DMS114 treated with DMSO at 0.1 percent for 48 hours (cell line): Measurements from ENCODE around the gene GLT1D1.

ENCODE experiments used
- DNase-seq: peaks from one replicate; lab custom pipeline; 2025; ENCODE audit not compliant: unreplicated experiment; lab: John Stamatoyannopoulos, UW

Gene GLT1D1

DNA sequence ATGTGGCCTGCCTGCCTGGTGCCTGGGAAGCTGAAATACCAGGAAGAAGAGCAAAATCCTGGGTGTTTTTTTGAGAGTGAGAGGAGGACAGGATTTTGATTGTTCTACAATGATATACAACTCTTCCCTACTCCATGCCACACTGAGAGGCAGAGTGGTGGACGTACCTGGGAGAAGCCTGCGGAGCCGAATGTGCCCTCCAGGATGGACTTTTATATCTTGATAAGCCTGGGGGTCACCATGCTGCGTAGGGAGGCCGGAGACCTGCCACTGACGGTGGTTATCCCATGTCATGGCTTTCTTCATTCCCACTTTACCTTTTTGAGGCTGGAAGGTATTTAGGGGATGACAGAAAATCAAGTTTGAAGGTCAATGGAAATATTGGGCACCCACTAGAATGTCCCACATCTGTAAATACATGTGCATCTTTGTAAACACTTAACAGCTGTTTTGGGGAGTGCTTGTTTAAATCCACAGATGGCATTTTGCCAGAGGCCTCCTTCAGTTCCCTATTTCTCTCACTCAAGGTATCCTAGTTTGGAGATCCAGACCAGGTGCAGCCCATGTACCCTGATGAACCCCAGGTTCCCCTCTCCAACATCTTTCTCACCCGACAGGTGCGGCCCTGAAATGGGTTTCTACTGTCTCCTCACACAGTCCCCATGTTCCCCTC, 1.1 kb upstream of the GLT1D1 start:
- no peak for DNase-seq

GRCh38 chr12:128853600-128854197, 421 bp downstream of the GLT1D1 start:
- DNase-seq: no peak

DNA sequence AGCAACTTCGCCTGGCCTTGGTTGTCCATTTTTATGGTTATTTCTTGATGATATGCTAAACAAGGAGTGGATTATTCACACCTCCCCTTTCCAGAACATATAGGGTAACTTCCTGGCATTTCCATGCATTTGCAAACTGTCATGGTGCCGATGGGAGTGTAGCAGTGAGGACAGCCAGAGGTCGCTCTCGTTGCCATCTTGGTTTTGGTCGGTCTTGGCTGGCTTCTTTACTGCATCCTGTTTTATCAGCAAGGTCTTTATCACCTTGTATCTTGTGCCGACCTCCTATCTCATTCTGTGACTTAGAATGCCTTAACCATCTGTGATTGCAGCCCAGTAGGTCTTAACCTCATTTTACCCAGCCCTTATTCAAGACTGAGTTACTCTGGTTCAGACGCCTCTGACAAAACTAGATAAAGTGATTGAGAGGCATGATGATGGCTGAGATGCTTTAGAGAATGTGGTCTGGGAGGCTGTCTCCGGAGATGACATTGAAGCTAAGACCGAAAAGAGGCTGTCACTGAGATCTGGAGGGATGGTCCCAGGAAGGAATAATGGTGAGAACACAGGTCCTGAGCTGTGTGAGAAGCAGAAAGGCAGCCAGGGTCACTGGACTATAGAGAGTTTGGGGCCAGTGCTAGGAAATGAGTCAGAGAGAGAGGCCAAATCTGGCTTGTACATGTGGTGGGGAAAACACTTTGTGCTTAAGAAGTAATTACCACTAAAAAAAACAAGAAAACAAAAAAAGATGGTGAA, 2.9 kb downstream of the GLT1D1 start:
- no peak for DNase-seq

DNA sequence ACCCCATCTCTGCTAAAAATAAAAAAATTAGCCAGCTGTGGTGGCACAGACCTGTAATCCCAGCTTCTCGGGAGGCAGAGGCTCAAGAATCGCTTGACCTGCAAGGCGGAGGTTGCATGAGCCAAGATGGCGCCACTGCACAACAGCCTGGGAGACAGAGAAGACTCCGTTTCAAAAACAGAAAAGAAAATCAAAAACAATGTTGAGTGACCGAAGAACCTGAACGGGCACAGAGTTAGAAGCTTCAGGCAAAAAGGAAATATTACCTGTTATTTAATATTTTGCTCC, 3.5 kb downstream of the GLT1D1 start:
- DNase-seq: no peak

GRCh38 chr12:128857133-128857763, 4.0 kb downstream of the GLT1D1 start:
- DNase-seq: no peak

DNA sequence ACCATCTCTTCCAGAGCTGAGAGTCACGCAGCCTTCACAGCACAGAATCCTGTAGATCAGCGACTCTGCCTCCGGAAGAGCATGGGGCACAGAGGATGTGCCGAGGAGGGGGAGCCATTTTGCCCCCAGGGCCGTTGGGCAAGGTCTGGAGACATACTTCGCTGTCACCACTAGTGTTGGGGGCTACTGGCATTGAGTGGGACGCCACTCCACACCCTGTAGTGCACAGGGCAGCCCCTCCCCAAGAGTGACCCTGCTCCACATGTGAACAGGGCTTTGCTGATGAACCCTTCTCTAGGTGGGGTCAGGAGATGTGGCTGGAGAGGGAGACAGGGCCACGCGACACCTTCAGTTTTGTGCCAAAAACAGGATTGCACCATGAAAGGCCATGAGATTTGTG, 6.0 kb downstream of the GLT1D1 start:
- no peak for DNase-seq

DNA sequence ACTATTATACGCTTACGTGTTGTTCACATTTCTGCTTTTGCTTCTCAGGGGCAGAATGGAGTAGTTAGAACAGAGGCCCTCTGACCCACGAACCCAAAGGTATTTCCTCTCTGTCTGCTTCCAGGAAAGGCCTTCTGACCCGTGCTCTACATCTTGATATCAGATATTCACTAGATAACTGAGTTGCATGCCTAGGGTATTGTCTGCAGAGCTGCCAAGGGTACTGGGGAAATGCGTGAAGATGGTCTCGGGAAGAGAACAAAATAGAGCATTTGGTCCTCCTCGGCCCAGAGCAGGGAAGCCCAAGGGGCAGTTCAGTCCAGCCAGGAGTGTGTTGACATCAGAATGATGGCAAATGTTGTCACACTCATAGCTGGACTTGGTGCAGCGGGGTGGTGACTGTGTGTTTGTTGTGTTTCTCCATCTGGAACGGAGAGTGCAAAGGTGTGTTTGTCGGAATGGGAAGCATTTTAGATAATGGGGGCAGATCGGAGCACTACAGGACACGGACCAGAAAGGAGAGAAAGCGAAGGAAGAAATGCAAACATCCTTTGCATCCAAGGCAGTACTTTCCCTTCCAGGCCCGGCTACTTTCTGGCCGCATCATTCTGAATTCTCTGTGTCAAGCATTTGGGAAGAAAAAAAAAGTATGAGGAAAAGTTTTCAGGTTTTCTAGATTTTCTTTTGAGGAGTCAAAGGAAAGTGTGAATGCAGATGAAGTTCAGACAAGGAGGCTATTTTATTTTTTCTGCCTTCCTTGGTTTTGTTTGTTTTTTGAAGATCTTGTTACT, 8.1 kb downstream of the GLT1D1 start:
- DNase-seq: no peak

DNA sequence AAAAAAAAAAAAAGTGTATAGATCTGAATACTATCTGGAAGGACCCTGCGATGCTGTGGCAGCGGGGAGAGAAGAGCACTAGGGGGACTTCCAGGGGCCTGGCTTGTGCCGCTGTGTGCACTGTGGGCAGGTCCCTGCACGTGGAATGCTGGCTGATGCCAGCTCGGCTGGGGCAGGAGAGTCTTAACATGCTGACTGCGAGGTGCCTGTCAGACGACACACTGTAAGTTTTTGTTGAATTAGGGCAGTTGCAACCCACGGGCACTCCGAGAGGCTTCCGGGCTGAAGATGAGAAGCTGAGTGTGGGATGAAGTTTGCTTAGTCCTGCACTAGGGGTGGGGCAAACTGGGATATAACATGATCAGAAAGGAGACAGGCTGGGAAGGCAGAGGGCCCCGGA, 10.7 kb downstream of the GLT1D1 start:
- DNase-seq: no peak

DNA sequence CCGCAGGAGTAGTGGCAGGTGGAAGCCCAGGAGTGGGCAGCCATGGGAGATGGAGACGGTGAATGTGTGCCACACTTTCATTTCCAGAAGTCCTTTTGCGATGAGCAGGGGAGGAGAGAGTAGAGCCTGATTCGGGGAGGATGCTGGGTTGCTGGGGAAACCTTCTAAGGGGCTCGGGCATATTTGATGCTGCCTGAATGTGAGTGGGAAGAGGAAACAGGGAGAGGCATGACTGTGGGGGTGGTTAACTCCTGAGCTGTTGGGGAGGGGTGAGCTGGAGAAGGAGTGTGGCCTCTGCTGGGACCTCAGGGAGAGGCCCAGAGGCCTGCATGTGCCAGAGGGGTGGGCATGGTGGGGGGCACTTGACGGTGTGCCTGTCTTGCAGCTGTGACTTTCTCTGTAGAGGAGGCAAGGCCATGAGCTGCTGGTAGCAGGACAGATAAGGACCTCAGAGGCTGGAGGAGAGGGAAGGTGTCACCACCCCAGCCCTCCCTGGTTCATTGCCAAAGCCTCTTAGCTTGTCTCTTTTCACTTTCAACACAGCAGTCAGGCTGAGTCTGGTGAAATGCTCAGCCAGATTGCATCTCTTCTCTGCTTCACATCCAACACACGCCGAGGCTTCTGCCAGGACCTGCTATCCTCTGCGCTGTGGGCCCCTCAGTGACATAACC, 11.4 kb downstream of the GLT1D1 start:
- DNase-seq: no peak

DNA sequence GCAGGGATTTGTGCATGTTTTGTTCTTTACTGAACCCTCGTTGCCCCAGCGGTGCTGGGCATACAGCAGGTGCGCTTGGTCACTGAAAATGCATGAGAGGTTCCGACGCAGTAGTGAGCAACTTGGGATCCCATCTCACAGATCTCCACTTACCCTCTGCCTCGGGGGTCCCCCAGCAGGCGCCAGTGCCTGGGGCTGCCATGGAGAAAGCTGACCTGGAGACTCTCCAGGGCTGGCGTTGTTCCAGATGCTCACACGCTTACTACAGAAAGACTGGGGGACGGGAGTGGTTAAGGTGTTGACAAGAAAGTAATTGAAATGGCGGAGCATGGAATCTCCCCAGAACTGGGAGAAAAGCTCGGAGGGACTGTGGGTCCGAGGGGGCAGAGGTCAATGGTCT, 14.2 kb downstream of the GLT1D1 start:
- no peak for DNase-seq

DNA sequence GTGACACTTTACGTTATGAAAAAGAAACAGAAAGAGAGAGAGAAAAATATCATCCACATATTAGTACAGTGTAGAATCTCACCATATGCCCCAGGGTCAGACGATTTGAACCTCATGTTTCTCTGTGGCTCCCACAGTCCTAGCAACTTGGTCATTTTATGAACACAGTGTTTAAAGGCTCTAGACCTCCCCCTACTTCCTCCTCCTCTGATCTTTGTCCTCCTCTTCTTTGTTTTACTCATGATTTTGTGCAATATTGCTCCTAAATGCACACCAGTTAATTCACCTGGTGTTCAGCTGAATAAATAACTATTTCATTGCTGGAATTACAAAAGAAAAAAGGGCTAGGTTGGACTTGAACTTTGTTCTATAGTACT, 18.2 kb downstream of the GLT1D1 start:
- no peak for DNase-seq

- DNase-seq: no peak
Measured at GRCh38 chr12:128872303-128872702, 19.0 kb downstream of the GLT1D1 start.

GRCh38 chr12:128876559-128876958, 23.3 kb downstream of the GLT1D1 start:
- no peak for DNase-seq

GRCh38 chr12:128879898-128880764, 26.9 kb downstream of the GLT1D1 start:
- no peak for DNase-seq

- no peak for DNase-seq
Measured at GRCh38 chr12:128891856-128892255, 38.6 kb downstream of the GLT1D1 start.

DNA sequence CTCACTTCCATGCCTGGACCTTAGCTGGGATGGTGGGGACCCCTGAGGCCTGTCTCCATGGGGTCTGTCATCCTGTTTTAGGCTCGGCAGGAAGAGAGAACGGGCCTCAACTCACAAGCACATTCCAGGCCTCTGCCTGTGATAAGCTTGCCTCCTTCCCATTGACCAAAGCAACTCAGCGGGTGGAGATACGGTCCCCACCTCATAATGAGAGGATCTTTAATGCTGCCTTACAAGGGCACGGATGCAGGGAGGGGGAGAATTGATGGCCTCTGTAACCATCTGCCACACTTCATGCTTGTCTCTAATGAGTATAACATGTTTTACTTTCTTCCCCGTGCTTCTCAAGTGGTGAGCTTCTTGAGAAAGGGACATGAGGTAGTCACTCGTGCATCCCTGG, 50.0 kb downstream of the GLT1D1 start:
- no peak for DNase-seq

- no peak for DNase-seq
Measured at GRCh38 chr12:128905003-128905544, 51.8 kb downstream of the GLT1D1 start.

- DNase-seq: no peak
Measured at GRCh38 chr12:128906485-128907137, 53.3 kb downstream of the GLT1D1 start.

GRCh38 chr12:128908254-128908653, 55.0 kb downstream of the GLT1D1 start:
- DNase-seq: no peak
